ENCODE results near the gene CFAP65.

CFAP65 gene

DNA sequence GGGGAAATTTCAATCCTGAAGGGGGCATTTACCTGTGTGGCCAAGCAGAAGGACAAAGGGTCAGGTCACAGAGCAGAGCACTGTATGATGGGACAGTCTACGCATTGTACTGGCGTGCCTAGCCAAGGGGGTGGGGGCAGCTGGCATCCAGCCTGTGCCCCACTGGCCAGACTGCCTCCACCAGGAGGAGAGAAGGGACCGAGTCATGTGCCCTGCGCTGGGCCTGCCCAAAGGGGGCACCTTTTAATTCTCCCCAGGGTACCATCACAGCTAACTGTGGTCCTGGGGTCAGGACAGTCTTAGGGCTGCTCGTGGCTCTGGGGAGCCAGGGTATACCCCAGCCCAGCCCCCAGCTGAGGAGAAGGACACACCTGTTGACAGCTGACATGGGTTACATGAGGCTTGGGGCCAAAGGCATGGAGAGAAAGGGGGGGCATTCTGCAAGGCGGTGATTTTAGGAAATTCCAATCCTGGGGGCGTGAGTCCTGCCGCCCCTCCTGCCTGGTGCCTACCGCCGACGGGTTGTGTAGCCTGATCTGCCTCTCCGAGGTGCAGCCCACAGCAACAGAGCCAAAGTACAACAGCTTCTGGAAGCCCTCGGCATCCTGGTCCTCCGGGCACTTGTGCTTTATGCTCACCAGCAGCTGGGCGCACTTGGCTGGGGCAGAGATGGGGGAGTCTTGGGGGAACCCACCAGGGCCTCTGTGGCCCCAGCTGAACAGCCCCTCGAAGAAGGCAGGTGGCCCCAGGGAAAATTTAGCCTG, 11.0 kb downstream of the CFAP65 start:
- no peak for DNase-seq (ENCODE audit: low read depth in 3 of 3)

GRCh38 chr2:219029829-219030165, 11.5 kb downstream of the CFAP65 start:
- peak; percentile 58 to 63 (median 60) for DNase-seq (ENCODE audit: low read depth in 3 of 3)

- no peak for DNase-seq (ENCODE audit: low read depth in 3 of 3)
Measured at GRCh38 chr2:219028996-219029828, 12.1 kb downstream of the CFAP65 start.

DNA sequence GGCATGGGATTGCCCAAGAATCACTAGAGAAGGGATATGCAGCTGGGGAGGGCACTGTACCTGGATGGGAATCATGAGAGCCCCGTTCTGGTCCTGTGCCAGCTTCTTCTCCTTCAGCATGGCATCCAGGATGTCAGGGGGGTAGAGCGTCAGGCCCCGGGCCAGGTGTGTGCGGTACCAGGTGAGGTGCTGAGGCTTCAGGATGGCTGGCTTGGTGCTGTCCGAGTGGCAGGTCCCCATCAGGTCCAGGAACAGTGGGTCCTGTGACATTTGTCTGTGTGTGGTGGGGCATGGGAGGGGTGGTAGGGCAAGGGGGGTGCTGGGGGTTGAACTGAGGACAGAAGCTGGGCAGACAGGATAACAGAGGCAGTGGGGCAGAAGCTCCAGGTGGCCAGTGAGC, 13.2 kb downstream of the CFAP65 start:
- no peak for DNase-seq (ENCODE audit: low read depth in 3 of 3)

GRCh38 chr2:219027511-219028055, 13.7 kb downstream of the CFAP65 start:
- DNase-seq (ENCODE audit: low read depth in 3 of 3): no peak

- DNase-seq (ENCODE audit: low read depth in 3 of 3): no peak
Measured at GRCh38 chr2:219026946-219027345, 14.4 kb downstream of the CFAP65 start.

DNA sequence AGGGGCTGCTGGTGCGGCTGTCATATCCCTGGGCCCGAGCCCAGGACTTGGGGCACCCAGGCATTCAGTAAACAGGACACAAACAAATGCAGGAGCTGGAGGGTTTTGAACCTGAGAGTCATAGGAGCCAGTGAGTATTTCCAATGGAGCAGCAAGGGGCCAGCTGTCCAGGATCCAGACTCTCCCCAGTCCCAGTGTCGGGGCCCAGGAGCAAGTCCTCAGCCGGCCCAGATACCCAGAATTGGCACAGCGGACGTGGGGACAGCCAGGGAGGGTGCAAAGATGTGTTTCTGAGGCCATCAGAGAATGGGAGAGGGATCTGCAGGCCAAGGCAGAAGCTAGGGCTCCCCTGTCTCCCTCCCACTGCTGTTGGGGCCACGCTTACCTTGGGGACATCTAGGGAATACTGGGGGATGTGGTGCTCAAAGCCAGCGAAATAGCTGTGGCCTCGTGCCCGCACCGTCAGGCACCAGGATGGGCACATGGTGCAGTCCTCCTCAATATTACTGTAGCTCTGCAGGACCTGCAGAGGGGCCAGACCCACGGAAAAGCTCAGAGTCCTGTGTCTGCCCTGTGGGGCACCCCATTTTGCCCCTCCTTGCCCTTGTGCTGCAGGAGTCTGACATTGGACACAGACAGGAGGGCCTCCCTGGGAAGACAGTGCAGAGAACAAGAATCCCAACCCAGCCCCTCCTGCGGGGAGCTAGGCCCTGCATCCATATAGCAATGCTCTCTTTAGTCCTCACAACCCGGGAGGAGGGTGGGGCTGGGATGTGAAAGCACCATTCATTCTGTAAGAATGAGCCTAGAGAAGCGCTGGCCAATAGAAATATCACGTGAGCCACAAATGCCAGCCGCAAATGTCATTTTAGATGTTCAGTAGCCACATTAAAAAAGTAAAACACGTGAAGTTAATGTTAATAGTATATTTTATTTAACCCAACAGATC, 15.4 kb downstream of the CFAP65 start:
- DNase-seq (ENCODE audit: low read depth in 3 of 3): no peak

DNA sequence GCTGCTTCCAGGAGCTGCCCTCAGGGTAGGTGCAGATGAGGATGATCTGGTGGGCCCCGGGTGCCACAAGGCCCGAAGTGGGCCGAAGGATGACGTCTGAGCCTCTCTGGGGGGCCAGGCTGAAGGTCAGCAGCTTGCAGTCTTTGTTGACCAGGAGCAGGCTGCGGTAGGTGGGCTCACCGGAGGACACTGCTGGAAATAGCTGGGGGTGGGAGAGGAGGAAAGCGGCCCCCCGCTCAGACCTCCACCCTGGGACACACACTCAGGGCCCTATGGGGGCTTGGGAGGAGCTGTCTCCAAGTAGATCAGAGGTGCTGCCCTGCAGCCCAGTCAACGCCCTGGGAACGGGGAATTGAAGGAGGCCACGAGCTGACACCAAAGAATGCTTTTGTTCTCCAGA, 17.3 kb downstream of the CFAP65 start:
- no peak for DNase-seq (ENCODE audit: low read depth in 3 of 3)

- no peak for DNase-seq (ENCODE audit: low read depth in 3 of 3)
Measured at GRCh38 chr2:219023045-219023605, 18.2 kb downstream of the CFAP65 start.

- DNase-seq (ENCODE audit: low read depth in 3 of 3): no peak
Measured at GRCh38 chr2:219022616-219023015, 18.7 kb downstream of the CFAP65 start.

- no peak for DNase-seq (ENCODE audit: low read depth in 3 of 3)
Measured at GRCh38 chr2:219022041-219022440, 19.3 kb downstream of the CFAP65 start.

GRCh38 chr2:219021591-219021990, 19.7 kb downstream of the CFAP65 start:
- no peak for DNase-seq (ENCODE audit: low read depth in 3 of 3)

GRCh38 chr2:219020604-219021365, 20.5 kb downstream of the CFAP65 start:
- no peak for DNase-seq (ENCODE audit: low read depth in 3 of 3)

DNA sequence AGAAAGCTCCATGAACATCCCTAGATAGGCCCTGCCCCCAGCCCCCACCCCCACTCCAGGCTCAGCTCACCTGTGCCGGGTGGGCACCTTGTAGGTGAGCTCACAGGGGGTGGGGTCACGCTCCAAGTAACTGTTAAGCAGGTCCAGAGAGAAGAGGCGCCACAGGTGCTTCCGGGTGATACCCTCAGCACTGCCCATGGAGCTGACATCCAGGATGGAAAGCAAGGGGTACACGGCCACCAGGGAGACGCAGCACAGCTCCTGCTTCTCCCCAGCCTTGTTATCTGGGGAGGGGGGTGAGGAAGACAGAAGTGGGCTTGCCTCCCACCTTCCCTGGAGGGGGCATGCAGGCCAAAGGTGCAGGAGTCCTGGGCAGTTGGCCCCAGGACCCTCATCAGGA, 21.9 kb downstream of the CFAP65 start:
- DNase-seq (ENCODE audit: low read depth in 3 of 3): no peak

GRCh38 chr2:219018726-219019125, 22.6 kb downstream of the CFAP65 start:
- DNase-seq (ENCODE audit: low read depth in 3 of 3): no peak

DNA sequence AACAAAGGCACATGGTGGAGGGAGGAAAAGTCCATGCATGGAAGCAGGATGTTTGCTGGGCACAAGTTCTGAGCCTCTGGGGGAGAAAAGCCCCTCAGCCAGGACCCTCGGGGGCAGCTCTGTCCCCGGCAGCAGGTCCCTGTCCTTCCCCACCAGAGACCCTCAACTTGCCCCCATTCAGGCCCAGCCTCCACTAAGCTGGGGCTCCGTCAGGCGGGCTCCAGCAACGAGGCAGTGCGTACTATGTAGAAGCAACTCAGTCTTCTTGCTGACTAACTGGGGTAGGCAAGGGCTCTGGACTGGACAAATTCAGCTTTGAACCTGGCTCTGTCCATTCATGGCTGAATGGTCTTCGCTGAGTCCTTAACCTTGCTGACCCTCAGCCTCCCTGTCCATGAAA, 23.0 kb downstream of the CFAP65 start:
- DNase-seq (ENCODE audit: low read depth in 3 of 3): no peak

DNA sequence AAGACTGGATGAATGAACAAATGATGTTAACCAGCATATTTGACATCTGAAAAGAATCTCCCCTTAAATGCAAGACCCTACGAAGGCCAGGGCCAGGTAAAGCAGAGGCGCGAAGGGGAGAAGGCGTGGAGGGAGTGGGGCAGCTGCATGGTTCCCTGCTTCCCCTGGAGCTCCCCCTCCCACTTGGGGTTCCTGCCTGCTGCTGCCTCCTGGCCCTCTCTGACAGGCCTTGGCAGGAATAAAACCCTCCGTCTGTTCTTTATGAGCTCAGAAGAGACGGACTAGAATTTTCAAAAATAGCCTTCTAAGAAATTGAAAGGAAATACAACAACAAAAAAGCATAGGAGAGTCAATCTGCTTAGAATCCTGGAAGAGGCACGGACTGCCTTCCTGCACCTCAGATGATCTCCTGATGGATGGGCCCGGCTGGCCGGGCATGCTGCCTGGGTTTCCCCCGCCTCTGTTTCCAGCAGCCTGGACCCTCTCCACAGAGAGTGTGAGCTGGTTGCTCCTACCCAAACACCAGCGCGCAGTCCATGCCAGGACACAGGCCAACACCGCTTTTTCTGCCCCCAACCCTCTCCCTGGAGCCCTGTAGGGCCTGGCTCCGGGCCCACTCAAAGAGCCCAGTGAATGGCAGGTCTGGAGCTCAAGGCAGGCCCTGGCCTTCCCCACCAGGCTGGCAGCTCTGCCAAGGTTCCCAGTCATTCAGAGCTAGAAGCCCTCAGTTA, 23.9 kb downstream of the CFAP65 start:
- DNase-seq (ENCODE audit: low read depth in 3 of 3): no peak

- no peak for DNase-seq (ENCODE audit: low read depth in 3 of 3)
Measured at GRCh38 chr2:219016721-219017120, 24.6 kb downstream of the CFAP65 start.

DNA sequence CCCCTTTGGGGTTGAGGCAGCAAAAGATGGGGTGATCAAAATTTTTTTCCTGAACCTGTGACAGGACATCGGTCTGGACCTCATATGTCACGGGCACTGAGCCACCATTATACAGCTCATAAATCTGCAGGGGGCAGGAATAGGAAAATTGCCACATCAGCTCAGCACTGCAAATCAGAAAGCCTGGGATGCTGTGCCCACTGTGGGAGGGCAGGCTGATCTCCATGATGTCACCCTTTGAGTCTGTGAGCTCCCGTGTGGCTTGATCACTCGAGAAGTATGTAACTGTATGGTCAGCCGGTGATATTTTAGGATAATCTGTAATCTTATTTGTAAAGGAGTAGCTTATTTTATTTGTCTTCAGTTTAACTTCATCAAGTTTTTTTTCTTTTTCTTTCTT, 30.4 kb downstream of the CFAP65 start:
- no peak for DNase-seq (ENCODE audit: low read depth in 3 of 3)

DNA sequence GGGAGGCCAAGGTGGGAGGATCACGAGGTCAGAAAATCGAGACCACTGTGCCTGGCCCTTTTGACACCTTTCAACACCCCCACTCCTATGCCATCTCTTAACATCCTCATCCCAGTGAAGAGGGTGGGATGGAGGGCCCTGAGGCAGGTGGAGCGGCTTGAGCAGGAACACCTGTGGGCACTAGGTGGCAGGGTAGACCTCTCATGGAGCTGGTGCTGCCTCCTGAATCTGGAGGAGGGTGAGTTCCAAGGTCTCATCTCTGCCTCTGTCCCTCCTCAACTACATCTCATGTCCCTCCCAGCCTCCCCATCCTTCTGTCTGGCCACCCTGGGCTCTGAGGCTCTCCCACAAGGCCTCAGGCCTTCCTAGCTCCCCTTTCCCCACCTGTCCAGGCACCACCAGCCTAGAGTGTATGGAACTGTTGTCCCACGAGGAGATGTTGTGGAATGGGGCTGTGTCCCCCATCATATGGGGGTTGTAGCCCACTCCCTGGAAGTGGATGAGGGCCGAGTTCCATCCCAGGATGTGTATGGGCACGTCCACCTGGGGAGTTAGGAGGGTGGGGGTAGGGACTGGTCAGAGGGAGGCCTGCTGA, 31.1 kb downstream of the CFAP65 start:
- DNase-seq (ENCODE audit: low read depth in 3 of 3): no peak

All from stimulated activated CD4-positive, alpha-beta T cell treated with anti-CD3 and anti-CD28 coated beads, TNF-alpha, amount 100 ng/mL, for 48 hours (primary cell).